Thyroid gland (tissue), 4 donors: ENCODE data around the gene MEX3A.

Source experiments
- POLR2A ChIP-seq, 2 donors: fragments of 450-650 bp; IDR thresholded peaks; one replicate each; pipeline ENCODE4 v1.6.1; 2017; ENCODE audit warnings: antibody characterized with exemption in 2 of 2, mild to moderate bottlenecking in 2 of 2, moderate library complexity in 1 of 2
- TF ChIP-seq, protein P1 (sequence below), 6 experiments: fragments of 200-600 bp in 3 of 6; fragments of 450-650 bp in 3 of 6; sonication (generic) in 3 of 6; IDR thresholded peaks; one replicate each; pipeline ENCODE4 v1.5.1; 2016 to 2019; ENCODE audit warnings: antibody characterized with exemption in 6 of 6, mild to moderate bottlenecking in 2 of 6, inconsistent platforms in 1 of 6, moderate library complexity in 1 of 6

- TF ChIP-seq, protein P1, sequence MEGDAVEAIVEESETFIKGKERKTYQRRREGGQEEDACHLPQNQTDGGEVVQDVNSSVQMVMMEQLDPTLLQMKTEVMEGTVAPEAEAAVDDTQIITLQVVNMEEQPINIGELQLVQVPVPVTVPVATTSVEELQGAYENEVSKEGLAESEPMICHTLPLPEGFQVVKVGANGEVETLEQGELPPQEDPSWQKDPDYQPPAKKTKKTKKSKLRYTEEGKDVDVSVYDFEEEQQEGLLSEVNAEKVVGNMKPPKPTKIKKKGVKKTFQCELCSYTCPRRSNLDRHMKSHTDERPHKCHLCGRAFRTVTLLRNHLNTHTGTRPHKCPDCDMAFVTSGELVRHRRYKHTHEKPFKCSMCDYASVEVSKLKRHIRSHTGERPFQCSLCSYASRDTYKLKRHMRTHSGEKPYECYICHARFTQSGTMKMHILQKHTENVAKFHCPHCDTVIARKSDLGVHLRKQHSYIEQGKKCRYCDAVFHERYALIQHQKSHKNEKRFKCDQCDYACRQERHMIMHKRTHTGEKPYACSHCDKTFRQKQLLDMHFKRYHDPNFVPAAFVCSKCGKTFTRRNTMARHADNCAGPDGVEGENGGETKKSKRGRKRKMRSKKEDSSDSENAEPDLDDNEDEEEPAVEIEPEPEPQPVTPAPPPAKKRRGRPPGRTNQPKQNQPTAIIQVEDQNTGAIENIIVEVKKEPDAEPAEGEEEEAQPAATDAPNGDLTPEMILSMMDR (IDR thresholded peaks at IDR 0.05) = no peak
- no peak for TF ChIP-seq POLR2A (IDR thresholded peaks at IDR 0.05)
Measured at GRCh38 chr1:156110252-156110651, 28.0 kb upstream of the MEX3A start.
